ENCODE measurements around the gene SMC6.

Gene SMC6

DNA sequence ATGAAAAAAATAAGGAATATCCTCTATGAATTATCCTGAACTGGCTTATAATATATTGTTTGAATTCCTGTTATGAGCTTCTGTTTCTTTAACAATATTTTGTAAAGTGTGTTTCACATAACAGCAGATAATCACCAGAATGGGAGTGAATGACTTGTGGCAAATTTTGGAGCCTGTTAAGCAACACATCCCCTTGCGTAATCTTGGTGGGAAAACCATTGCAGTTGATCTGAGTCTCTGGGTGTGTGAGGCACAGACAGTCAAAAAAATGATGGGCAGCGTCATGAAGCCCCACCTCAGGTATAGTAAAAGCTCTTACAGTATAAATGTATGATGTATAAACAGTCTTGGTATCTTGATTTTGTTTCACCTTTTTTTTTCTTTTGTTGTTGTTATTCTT, 6.2 kb upstream of the SMC6 start:
- DNase-seq, result no peak

DNA sequence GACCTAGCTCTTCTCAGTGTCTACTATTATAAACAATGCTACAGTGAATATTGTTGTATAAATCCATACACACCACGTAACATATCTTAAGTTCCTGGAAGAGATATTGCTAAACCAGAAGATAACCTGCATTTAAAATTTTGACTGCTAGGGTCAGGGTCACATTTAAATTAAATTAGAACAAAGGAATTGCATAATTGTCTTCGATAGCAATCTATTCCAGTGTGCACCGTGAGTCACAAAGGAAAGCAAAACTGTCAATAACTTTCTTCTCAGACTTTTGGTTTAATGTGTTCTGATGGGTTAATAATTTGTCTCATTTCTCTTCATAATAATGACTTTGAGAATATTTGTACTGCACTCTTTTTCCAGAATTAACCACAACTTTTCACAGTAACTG, 4.5 kb upstream of the SMC6 start:
- no peak for DNase-seq

- DNase-seq, result no peak
Observed at GRCh38 chr2:17757321-17757720, 3.7 kb upstream of the SMC6 start.

DNA sequence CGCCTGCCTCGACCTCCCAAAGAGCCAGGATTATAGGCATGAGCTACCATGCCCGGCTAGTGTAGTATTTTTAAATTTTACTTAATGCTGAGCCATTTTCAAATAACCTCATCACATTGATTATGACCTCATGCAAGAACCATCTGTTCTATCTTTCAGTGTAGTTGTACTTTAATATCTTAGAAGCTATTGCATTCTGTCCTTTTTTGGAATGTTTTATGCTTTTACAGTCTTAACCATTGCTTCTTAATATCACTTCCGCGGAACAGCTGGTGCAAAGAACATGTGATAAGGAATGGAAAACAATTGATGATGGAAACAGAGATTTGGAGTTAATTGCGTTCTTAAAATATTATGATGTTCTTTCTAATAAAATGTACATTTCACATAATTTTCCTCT, 3.1 kb upstream of the SMC6 start:
- DNase-seq, result no peak

GRCh38 chr2:17754773-17755425, 1.3 kb upstream of the SMC6 start:
- no peak for DNase-seq

GRCh38 chr2:17752892-17753802, 463 bp downstream of the SMC6 start:
- DNase-seq, result peak; percentile 32 to 56

DNA sequence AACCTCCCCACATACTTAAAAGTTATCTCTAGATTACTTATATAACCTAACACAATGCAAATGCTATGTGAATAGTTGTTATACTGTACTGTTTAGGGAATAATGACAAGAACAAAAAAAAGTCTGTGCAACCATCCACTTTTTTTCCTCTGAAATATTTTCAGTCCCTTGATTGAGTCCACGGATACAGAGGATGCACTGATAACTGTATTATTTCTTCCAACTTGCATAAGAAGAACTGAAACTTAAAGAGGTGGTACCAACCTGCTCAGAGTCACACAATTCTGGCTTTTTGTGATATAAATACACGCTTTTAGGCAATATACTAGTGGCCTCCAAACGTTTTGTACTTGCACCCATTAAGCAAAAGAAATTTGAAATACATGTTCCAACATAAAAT, 1.4 kb downstream of the SMC6 start:
- DNase-seq, result no peak

DNA sequence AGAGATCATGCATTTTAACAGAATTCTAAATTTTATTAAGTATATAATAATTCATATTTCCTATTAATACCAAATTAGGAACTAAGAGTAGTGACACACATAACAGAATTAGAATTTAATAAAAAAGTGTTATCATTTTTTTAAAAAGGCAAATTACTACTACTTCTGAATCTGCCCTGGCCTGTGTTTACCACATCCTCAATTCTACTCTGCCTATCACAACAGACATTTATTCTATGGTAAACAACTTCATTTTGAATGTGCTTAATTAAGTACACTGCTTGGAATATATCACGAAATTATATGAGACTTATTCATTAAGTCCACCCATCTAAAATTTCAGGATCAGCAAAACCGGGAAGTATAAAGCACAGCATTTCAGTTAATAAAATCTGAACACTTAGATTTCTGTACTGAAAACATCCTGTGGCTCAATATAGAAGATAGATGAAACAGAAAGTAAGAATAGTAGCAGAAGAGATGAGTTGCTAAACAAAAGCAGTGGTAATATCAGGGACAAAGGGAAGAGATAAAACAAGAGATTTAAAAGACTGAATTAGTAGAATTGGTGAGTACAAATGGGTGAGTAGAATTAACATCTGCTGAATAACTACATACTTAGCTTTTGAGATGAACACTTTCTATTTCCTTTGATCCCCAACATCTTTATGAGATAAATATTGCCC, 3.7 kb downstream of the SMC6 start:
- no peak for DNase-seq

GRCh38 chr2:17748745-17749144, 4.9 kb downstream of the SMC6 start:
- no peak for DNase-seq

DNA sequence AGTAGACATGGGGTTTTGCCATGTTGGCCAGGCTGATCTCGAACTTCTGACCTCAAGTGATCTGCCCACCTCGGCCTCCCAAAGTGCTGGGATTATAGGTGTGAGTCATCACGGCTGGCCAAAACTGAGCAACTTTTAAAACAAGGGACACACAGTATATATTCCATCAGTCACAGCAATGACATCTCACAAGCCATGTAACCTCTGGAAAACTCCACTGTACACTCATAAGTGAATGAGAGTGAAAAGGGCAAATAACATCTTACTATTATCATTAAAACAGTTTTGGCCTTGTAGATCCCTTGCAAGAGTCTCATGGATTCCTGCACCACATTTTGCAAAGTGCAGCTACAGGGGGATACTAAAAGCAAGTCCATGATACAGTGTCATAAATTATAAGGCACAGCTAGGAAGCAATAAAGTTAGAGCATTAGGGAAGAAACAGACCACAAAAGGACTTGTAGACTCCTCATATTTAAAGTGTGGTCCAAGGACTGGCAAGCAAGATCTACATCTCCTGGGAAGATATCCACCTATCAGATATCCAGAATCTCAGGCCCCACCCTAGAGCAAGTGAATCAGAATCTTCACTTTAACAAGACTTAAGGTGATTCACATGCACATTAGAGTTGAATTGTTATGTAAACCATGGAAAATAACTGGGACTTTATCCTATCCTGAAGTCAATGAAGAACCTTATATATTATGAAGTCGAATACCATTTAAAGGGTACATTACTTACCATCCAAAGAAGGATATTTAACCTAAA, 5.7 kb downstream of the SMC6 start:
- no peak for DNase-seq

- no peak for DNase-seq
Observed at GRCh38 chr2:17740203-17740602, 13.4 kb downstream of the SMC6 start.

GRCh38 chr2:17736989-17737388, 16.6 kb downstream of the SMC6 start:
- no peak for DNase-seq

GRCh38 chr2:17735864-17736263, 17.7 kb downstream of the SMC6 start:
- DNase-seq, result no peak

DNA sequence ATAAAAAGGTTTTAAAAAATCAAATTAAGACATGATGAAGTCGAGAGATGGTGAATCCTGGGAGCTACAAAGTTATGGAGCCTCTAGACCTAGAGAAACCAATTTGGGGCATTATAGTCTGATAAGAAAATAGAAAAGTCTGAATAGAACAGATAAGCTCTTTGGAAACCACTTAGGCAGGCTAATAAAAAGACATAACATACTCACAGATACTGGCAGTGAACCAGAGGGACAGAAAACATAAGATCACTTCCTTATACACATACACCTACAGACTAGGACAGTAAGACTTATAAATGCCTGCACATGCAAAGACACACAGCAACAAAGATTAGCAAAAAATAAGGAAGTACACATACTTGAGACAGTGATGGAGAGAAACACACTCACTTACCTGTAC, 20.0 kb downstream of the SMC6 start:
- DNase-seq, result no peak

- no peak for DNase-seq
Observed at GRCh38 chr2:17729880-17730279, 23.7 kb downstream of the SMC6 start.

- no peak for DNase-seq
Observed at GRCh38 chr2:17728210-17728609, 25.4 kb downstream of the SMC6 start.

GRCh38 chr2:17719562-17720371, 33.8 kb downstream of the SMC6 start:
- DNase-seq, result no peak

GRCh38 chr2:17718689-17719088, 34.9 kb downstream of the SMC6 start:
- no peak for DNase-seq

GRCh38 chr2:17717666-17718065, 35.9 kb downstream of the SMC6 start:
- DNase-seq, result no peak

DNA sequence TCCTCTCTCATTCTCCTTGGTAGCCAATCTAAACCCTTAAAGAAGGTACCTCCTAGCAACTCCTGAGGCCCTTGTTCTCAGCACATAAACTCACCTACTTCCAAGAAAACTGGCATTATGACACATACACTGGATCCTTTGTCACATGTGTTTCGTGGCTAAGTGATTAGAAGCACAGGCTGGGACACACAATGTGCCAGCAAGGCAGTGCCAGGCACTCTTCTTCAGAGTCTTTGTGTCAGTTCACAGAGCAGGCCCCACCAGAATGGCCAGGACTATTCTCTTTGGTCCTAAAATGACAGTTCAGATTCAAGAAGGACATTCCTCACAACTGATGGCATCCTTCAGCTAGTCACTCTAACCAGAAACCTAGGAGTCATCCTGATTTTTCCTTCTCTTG, 40.3 kb downstream of the SMC6 start:
- DNase-seq, result no peak

DNA sequence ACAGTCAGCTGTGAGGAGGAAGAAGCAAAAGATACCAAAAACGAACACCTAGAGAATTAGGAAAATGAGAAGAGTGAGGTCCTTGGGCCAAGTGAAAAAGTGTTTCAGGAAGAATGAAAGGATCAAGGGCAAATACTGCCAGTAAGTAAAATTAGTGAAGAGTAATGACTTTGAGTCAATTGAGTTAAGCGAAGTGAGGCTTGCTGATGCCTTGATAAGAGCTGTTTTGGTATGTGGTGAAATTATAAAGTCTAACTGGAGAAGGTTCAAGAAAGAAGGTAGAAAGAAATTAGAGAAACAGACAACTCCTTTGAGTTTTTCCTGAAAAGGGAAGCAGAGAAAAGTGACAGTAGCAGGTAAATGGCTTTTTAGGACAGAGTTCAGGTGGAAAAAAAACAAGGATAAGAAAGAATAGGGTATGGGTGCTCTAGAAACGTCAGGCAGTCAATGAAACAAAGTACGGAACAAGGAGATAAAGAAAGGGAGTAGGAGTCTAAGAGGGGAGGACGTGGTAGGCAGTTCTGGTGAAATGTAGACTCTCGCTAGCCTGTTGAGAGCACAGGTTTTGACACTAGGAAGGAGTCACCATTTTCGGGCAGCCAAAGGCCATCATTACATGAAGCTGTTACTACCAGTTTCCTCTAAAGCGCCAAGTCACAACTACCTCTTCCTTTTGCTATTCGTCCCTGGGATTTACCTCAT, 42.9 kb downstream of the SMC6 start:
- no peak for DNase-seq

GRCh38 chr2:17709897-17710296, 43.7 kb downstream of the SMC6 start:
- DNase-seq, result no peak

Measured in NCI-H187 (cell line).